GM21737 (cell line): ENCODE data around the gene ATP10B.

Experiments
- ATAC-seq: cut with Tn5 transposase; IDR thresholded peaks from one replicate; pipeline ENCODE4 v1.9.1; 2021; ENCODE audit warnings: mild to moderate bottlenecking, moderate library complexity; ENCODE audit not compliant: unreplicated experiment

ATP10B gene

GRCh38 chr5:160520609-160521391, 331.2 kb downstream of the ATP10B start:
- no peak for ATAC-seq

- ATAC-seq, result no peak
Measured at GRCh38 chr5:160516696-160517530, 335.1 kb downstream of the ATP10B start.

- no peak for ATAC-seq
Measured at GRCh38 chr5:160514866-160515265, 337.1 kb downstream of the ATP10B start.

- no peak for ATAC-seq
Measured at GRCh38 chr5:160514191-160514590, 337.8 kb downstream of the ATP10B start.

- no peak for ATAC-seq
Measured at GRCh38 chr5:160513485-160513884, 338.5 kb downstream of the ATP10B start.
